ENCODE results near the gene PDZK1IP1.

PDZK1IP1 gene

DNA sequence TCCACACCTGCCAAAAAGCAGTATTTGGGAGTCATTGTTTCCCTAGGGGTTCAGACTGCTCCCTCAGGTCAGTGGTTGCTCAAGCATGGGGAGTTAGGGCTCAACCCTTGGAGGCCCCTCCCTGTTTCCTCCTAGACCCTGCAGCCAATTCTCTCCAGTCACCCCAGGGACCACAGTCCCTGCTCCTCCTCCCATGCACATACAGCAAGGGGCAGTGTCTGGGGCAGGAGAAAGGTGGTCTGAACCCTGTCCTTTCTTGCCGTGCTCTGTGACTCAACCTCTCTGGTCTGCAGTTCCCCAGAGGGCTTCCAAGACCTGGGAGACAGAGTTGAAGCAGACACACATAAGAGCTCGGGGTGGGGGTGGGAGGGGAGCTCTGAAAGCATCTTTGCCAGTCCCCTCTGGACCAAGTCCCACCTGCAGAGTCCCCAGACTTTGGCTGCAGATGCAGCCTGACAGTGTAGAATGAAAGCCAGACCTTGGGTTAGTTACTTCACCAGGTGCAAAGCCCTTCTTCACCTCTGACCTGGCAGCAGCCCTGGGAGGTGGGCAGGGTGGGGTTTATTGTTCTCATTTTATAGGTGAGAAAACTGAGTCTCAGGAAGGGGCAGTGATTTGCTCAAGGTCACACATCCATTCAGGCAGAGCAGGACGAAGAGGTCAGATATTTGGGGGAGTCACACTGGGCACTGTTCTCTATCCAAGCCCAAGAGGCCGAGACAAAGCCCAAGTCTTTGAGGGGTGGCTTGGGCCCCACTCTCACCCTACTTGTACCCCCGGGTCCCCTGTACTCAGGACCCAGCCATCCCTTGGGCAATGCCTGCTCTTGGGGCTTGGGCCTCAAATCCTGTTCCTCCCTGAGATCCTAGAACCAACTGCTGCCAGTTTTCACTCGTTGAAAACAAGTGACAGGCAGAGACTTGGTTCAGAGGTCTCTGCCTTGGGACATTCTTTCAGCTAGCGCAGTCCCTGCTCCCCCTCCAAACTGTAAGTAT is 748 bp downstream of the PDZK1IP1 start:
- Histone ChIP-seq H3K4me1 (no peaks in the 10 kb centered on the region), H3K27me3 (no peaks in the 10 kb centered on the region), H3K4me3 (ENCODE audit: low read depth, low read length) (no peak overlapping the region), H3K36me3 (no peaks in the 10 kb centered on the region), H3K9me3 (no peaks in the 10 kb centered on the region)
- no peak for DNase-seq
- TF ChIP-seq, protein P1, sequence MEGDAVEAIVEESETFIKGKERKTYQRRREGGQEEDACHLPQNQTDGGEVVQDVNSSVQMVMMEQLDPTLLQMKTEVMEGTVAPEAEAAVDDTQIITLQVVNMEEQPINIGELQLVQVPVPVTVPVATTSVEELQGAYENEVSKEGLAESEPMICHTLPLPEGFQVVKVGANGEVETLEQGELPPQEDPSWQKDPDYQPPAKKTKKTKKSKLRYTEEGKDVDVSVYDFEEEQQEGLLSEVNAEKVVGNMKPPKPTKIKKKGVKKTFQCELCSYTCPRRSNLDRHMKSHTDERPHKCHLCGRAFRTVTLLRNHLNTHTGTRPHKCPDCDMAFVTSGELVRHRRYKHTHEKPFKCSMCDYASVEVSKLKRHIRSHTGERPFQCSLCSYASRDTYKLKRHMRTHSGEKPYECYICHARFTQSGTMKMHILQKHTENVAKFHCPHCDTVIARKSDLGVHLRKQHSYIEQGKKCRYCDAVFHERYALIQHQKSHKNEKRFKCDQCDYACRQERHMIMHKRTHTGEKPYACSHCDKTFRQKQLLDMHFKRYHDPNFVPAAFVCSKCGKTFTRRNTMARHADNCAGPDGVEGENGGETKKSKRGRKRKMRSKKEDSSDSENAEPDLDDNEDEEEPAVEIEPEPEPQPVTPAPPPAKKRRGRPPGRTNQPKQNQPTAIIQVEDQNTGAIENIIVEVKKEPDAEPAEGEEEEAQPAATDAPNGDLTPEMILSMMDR (IDR thresholded peaks at IDR 0.05; ENCODE audit: low read depth, low read length), result no peak

DNA sequence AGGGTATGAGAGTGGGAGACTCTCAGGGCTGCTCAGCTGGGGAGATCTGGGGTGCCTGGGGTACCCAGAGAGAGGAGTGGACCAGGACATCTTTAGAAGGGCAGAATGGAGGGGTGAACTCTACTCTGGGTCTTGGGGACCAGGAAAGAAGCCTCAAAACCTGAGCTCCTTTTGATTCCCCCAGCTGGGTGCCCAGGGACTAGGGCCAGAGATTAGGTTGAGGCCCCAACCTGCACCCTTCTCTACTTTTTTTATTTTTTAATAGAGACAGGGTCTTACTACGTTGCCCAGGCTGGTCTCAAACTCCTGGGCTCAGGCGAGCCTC is 1.9 kb downstream of the PDZK1IP1 start:
- DNase-seq, result no peak
- Histone ChIP-seq H3K4me1 (no peaks in the 10 kb centered on the region), H3K27me3 (no peaks in the 10 kb centered on the region), H3K9me3 (no peaks in the 10 kb centered on the region), H3K36me3 (no peaks in the 10 kb centered on the region), H3K4me3 (ENCODE audit: low read depth, low read length) (no peak overlapping the region)
- TF ChIP-seq, protein P1 (IDR thresholded peaks at IDR 0.05; ENCODE audit: low read depth, low read length), result no peak

DNA sequence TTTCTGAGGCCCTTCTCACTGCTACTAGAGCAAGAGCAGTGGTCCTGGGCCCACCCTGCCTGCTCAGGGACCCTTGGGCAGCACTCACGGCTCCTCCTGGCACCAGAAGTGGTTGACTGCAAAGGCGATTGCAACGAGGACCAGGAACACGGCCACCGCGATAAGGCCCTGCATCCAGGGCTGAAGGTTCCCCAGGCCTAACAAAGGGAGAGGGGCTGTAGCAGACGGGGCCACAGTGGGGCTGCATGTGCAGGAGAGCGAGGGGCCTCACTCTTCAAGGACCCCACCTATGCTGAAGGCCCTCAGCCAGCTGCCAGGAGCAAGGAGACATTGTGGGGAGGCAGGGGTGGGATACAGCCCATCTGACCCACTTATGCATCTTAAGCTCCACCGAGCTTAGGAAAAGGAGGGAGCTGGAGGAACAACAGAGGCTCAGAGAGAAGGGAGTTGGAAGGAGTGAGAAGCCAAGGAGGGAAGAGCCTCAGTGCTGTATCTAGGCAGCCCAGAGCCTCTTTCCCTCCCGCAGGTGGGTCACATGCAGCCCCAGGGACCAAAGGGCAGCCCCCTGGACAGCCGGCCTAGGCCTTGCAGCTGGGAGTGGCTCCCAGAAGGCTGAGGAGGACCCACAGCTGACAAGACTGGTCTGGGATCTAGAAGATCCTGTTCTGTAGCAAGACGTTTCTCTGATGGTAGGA is 2.5 kb downstream of the PDZK1IP1 start:
- H3K36me3 ChIP-seq, result no peaks in the 10 kb centered on the region
- TF ChIP-seq, protein P1 (IDR thresholded peaks at IDR 0.05; ENCODE audit: low read depth, low read length), result no peak
- DNase-seq, result no peak
- H3K4me3 ChIP-seq (ENCODE audit: low read depth, low read length), result no peak overlapping the region
- H3K27me3 ChIP-seq, result no peaks in the 10 kb centered on the region
- H3K4me1 ChIP-seq, result no peaks in the 10 kb centered on the region
- no peaks in the 10 kb centered on the region for H3K9me3 ChIP-seq

DNA sequence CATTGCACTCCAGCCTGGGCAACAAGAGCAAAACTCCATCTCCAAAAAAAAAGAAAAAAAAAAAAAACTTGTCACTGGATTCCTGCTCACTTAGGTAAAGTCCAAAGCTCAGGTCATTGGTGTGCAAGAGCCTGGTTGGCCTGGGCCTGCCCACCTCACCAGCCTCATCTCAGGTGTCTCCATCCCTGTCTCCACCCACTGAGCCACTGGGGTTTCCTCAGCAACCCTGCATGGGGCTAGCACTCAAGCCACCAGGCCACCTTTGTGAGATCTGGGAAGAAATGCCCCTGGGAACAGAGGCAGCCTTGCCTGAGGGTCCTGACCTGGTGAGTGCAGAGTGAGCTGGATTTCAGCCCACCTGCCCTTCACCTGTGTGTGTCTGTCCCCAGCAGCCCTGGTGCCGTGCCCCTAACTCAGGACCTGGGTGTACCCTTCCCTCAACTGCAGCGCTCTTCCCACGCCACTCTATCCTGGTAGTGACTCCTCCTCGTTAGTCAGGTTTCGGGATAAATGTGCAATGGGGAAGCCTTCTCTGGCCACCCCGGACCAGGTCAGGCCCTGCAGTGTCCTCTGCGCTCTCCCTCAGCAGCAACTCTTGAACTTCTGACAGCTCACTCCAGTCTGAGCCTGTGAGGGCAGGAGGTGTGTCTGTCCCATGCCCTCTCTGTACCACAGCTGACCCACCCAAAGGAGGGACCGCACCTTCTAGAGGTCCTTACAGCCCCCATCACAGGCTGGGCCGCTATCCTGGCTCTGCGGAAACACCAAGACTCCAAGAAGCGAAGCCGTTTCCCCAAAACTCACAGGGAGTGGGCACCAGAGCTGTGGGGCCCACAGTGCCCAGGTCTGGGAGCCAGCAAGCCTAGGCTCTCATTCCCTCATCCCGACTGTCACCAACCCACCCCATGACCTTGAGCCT is 3.3 kb downstream of the PDZK1IP1 start:
- no peaks in the 10 kb centered on the region for H3K4me1 ChIP-seq
- TF ChIP-seq, protein P1 (IDR thresholded peaks at IDR 0.05; ENCODE audit: low read depth, low read length), result no peak
- H3K9me3 ChIP-seq, result no peaks in the 10 kb centered on the region
- H3K4me3 ChIP-seq (ENCODE audit: low read depth, low read length), result no peak overlapping the region
- H3K27me3 ChIP-seq, result no peaks in the 10 kb centered on the region
- H3K36me3 ChIP-seq, result no peaks in the 10 kb centered on the region
- DNase-seq, result no peak

DNA sequence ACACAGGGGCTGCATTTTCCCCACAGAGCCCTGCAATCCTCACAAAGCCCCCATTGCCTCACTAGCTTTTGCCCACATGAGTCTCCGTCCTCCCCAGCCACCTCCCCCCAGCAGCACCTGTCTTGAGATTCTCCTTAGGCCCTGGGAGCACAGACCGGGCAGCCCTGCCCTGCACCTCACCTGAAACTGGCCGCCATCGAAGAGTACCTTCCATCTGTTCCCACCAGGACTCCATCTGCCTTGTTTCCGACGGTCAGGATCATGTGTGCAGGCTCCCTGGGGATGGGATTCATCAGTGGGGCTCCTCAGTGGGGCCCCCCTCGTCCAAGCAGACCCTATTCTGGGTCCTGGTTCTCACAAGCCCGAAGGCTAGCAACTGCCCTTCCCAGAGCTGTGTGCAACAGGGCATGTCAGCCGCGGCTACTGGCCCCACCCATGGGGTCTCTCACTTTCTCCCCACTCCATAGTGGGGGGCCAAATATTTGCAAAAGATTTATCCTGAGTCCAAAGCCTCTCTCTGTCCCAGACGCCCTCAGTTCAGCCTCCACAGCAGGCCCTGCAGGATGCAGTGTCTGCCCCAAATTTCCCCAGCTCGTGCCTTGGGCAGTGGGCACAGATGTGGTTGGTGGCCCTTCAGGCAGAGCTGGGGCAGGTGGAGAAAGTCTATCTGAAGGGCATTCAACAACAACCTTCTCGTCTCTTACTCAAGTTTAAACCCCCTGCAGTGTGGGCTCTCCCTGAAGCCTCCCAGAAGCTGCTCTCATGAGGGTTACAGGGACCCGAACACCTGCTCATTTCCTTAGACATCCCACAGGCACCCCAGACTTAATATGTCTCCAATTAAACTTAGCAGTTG is 4.8 kb downstream of the PDZK1IP1 start:
- H3K27me3 ChIP-seq, result no peaks in the 10 kb centered on the region
- DNase-seq, result no peak
- H3K4me3 ChIP-seq (ENCODE audit: low read depth, low read length), result no peak overlapping the region
- no peaks in the 10 kb centered on the region for H3K36me3 ChIP-seq
- H3K9me3 ChIP-seq, result no peaks in the 10 kb centered on the region
- H3K4me1 ChIP-seq, result no peaks in the 10 kb centered on the region
- TF ChIP-seq, protein P1 (IDR thresholded peaks at IDR 0.05; ENCODE audit: low read depth, low read length), result no peak
